GM18505 (cell line): ENCODE data around the gene GPR78.

ENCODE experiments used
- ATAC-seq: cut with Tn5 transposase; IDR thresholded peaks from one replicate; pipeline ENCODE4 v1.9.1; 2021; ENCODE audit not compliant: unreplicated experiment
- POLR2A ChIP-seq: IDR thresholded peaks from 4 replicates; pipeline ENCODE4 v1.6.1; 2011; ENCODE audit warnings: borderline replicate concordance; ENCODE audit not compliant: insufficient read depth, insufficient read length; ENCODE audit errors: extremely low read depth

Gene GPR78

GRCh38 chr4:8552024-8552423 is 28.2 kb upstream of the GPR78 start:
- no peak for TF ChIP-seq POLR2A
- no peak for ATAC-seq

GRCh38 chr4:8552581-8553205 is 27.5 kb upstream of the GPR78 start:
- TF ChIP-seq POLR2A = no peak
- ATAC-seq = no peak

GRCh38 chr4:8553216-8553615 is 27.0 kb upstream of the GPR78 start:
- no peak for ATAC-seq

GRCh38 chr4:8553991-8554405 is 26.2 kb upstream of the GPR78 start:
- ATAC-seq = no peak

More at GRCh38 chr4:8553216-8553615, 27.0 kb upstream of the GPR78 start:
- no peak for TF ChIP-seq POLR2A

GRCh38 chr4:8554555-8555100 is 25.6 kb upstream of the GPR78 start:
- no peak for ATAC-seq

More at GRCh38 chr4:8553991-8554405, 26.2 kb upstream of the GPR78 start:
- no peak for TF ChIP-seq POLR2A

GRCh38 chr4:8555716-8556115 is 24.5 kb upstream of the GPR78 start:
- no peak for TF ChIP-seq POLR2A
- ATAC-seq = no peak

More at GRCh38 chr4:8554555-8555100, 25.6 kb upstream of the GPR78 start:
- TF ChIP-seq POLR2A = no peak

GRCh38 chr4:8556341-8557150 is 23.6 kb upstream of the GPR78 start:
- no peak for TF ChIP-seq POLR2A
- no peak for ATAC-seq

GRCh38 chr4:8557151-8558076 is 22.8 kb upstream of the GPR78 start:
- TF ChIP-seq POLR2A = no peak
- ATAC-seq = no peak

GRCh38 chr4:8558080-8558960 is 21.9 kb upstream of the GPR78 start:
- TF ChIP-seq POLR2A = no peak
- no peak for ATAC-seq

GRCh38 chr4:8559011-8559410 is 21.2 kb upstream of the GPR78 start:
- no peak for ATAC-seq
- no peak for TF ChIP-seq POLR2A

GRCh38 chr4:8559524-8560264 is 20.5 kb upstream of the GPR78 start:
- no peak for TF ChIP-seq POLR2A
- no peak for ATAC-seq
